Measurements from ENCODE around the gene CIDEA. TPM values are rescaled to one million over a fixed set of nuclear protein-coding genes. Genes with fewer than 3 reads are reported as not detected.
A peak's percentile ranks its signal among the peaks of the same experiment; 100 is the strongest.

CIDEA gene
- total RNA-seq, 1 experiment from 2014 or later: not detected

GRCh38 chr18:12313530-12314245 lies 59.5 kb downstream of the CIDEA start:
- H3K27ac ChIP-seq (ENCODE audit: low read length): no peak overlapping the region
- no peak overlapping the region for H3K9ac ChIP-seq (ENCODE audit: low read length)
- no peaks in the 10 kb centered on the region for H3K36me3 ChIP-seq (ENCODE audit: insufficient read depth, low read length)
- peaks cover 9% of the 10 kb centered on the region for H3K9me3 ChIP-seq (ENCODE audit: low read length)
- no peaks in the 10 kb centered on the region for H3K27me3 ChIP-seq (ENCODE audit: low read length)
- no peaks in the 10 kb centered on the region for H4K20me1 ChIP-seq (ENCODE audit: insufficient read depth, low read depth, low read length)
- no peak overlapping the region for H3K4me2 ChIP-seq (ENCODE audit: low read depth, low read length, poor library complexity, severe bottlenecking)
- H2AFZ ChIP-seq (ENCODE audit: low read length): no peak overlapping the region
- H3K9me2 ChIP-seq (replicated peaks; ENCODE audit: insufficient read depth, low read length): no peaks in the 10 kb centered on the region
- no peak overlapping the region for H3K4me3 ChIP-seq (ENCODE audit: low read length)
- no peaks in the 10 kb centered on the region for H3K79me2 ChIP-seq (ENCODE audit: low read length)
- peaks cover 8% of the 10 kb centered on the region for H3K4me1 ChIP-seq (ENCODE audit: low read length)
- no peak for DNase-seq

DNA sequence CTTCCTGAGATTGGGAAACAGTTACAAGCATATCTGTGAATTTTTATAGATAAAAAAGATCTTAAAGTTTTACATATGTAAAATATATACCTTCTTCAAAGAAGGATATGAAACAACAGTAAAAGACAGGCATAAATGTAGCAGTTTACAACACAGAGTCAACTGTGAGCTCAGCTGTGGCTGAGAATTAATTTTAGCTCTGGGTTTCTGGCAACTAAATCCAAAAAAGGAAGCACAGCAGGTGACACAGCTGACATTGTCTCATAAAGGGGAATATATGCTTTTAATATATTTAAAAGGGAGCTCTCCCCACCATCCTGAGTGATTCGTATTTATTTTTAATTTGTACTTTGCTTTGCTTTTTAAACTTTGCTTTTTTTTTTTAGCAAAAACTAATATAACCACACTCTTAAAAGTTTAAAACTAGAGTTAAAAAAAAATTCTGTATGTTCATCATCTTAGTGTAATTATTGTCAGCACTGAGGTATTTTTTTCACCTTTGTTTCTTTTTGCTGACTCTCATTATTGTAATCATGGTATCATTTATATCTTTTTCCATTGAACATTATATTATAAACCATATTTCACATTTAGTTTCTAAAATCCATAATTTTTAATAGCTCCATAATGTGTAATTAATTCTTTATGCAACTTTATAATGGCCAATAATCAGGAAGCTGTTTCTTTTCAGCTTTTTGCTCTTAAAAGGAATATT lies 60.6 kb downstream of the CIDEA start:
- Histone ChIP-seq H3K9me2 (replicated peaks; ENCODE audit: insufficient read depth, low read length) (no peaks in the 10 kb centered on the region), H4K20me1 (ENCODE audit: insufficient read depth, low read depth, low read length) (no peaks in the 10 kb centered on the region), H3K4me1 (ENCODE audit: low read length) (peaks cover 8% of the 10 kb centered on the region), H3K9ac (ENCODE audit: low read length) (no peak overlapping the region), H3K9me3 (ENCODE audit: low read length) (peaks cover 9% of the 10 kb centered on the region), H3K27me3 (ENCODE audit: low read length) (no peaks in the 10 kb centered on the region), H3K27ac (ENCODE audit: low read length) (no peak overlapping the region), H3K4me2 (ENCODE audit: low read depth, low read length, poor library complexity, severe bottlenecking) (no peak overlapping the region), H3K36me3 (ENCODE audit: insufficient read depth, low read length) (no peaks in the 10 kb centered on the region), H3K4me3 (ENCODE audit: low read length) (no peak overlapping the region), H2AFZ (ENCODE audit: low read length) (no peak overlapping the region), H3K79me2 (ENCODE audit: low read length) (no peaks in the 10 kb centered on the region)
- DNase-seq: no peak

DNA sequence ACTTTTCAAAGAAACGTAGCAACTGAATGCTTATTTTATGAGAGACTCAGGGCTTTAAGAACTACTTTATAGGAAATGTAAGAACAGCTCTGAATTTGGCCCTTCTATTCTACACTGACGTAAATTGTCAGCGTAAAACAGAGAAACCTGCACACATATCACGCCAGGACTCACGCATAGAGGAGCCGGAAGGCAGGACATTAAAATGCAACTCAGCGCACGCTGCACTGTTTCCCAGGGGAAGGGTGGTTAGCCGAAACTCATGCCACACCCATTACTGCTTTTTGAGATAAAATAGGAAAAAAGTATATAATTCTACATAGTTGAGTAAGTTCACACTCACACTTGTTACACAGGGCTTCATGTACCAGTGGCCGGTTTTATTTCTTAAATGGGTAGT lies 61.3 kb downstream of the CIDEA start:
- no peaks in the 10 kb centered on the region for H3K9me2 ChIP-seq (replicated peaks; ENCODE audit: insufficient read depth, low read length)
- no peaks in the 10 kb centered on the region for H4K20me1 ChIP-seq (ENCODE audit: insufficient read depth, low read depth, low read length)
- H3K27ac ChIP-seq (ENCODE audit: low read length): no peak overlapping the region
- no peaks in the 10 kb centered on the region for H3K27me3 ChIP-seq (ENCODE audit: low read length)
- H2AFZ ChIP-seq (ENCODE audit: low read length): no peak overlapping the region
- no peak overlapping the region for H3K4me3 ChIP-seq (ENCODE audit: low read length)
- no peaks in the 10 kb centered on the region for H3K36me3 ChIP-seq (ENCODE audit: insufficient read depth, low read length)
- H3K79me2 ChIP-seq (ENCODE audit: low read length): no peaks in the 10 kb centered on the region
- peaks cover 8% of the 10 kb centered on the region for H3K4me1 ChIP-seq (ENCODE audit: low read length)
- DNase-seq: no peak
- no peak overlapping the region for H3K9ac ChIP-seq (ENCODE audit: low read length)
- H3K9me3 ChIP-seq (ENCODE audit: low read length): peaks cover 9% of the 10 kb centered on the region
- no peak overlapping the region for H3K4me2 ChIP-seq (ENCODE audit: low read depth, low read length, poor library complexity, severe bottlenecking)

DNA sequence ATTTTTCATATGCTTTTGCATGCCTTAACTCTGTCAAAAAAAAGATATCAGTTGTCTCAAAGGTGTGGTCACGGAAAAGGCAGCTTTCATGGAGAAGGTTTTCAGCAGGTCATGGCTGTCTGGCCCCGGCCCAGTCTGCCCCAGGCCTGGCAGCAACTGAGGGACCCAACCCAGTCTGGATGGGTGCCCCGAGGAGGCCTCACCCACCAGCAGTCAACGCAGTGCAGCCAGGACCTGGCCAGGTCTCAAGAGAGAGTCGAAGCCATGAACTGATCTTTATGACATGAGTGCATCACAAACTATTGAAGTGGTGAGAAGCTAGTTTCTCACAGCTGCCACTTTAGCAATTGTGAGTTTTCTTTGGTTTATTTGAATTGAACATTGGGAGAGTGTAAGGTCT lies 61.8 kb downstream of the CIDEA start:
- no peak overlapping the region for H2AFZ ChIP-seq (ENCODE audit: low read length)
- H3K4me2 ChIP-seq (ENCODE audit: low read depth, low read length, poor library complexity, severe bottlenecking): no peak overlapping the region
- no peak overlapping the region for H3K4me3 ChIP-seq (ENCODE audit: low read length)
- H3K9ac ChIP-seq (ENCODE audit: low read length): no peak overlapping the region
- H3K27me3 ChIP-seq (ENCODE audit: low read length): no peaks in the 10 kb centered on the region
- H3K4me1 ChIP-seq (ENCODE audit: low read length): peaks cover 8% of the 10 kb centered on the region
- H3K79me2 ChIP-seq (ENCODE audit: low read length): no peaks in the 10 kb centered on the region
- 0 out of 2 replicates have a peak, but pooled peaks cover 3% of the 10 kb centered on the region for H4K20me1 ChIP-seq (ENCODE audit: insufficient read depth, low read depth, low read length)
- no peak for DNase-seq
- peaks cover 9% of the 10 kb centered on the region for H3K9me3 ChIP-seq (ENCODE audit: low read length)
- no peaks in the 10 kb centered on the region for H3K9me2 ChIP-seq (replicated peaks; ENCODE audit: insufficient read depth, low read length)
- H3K27ac ChIP-seq (ENCODE audit: low read length): no peak overlapping the region
- H3K36me3 ChIP-seq (ENCODE audit: insufficient read depth, low read length): no peaks in the 10 kb centered on the region

DNA sequence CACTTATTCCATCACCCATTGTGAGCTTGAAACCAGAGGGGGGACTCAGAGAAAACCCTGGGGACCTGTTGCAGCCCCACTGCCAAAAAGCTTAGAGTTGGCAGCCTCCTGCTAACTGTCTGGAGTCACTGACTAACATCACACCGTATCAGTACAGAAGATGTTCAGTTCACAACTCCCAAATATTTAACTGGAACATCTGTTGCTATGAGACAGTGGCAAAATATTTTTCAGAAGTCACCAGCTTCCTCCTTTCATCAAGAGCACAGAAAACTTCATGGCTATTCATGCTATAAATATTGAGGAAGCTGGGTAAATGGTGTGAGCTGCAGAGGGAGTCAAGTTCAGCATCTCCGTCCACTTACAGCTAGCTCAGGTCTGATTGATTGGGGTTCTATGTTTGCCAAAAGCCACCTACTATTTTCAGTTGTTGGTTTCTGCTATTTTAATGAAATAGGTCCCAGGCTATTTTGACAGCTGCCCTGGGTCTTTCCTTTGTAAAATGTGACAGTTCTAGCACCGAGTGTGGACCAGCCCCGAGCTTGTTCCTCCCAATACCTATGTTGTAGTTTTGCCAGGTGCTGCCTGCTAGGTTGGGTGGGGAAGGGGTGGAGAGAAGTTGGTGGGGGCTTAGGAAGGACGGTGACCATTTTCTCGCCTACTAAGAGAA lies 63.6 kb downstream of the CIDEA start:
- Histone ChIP-seq H3K36me3 (ENCODE audit: insufficient read depth, low read length) (no peaks in the 10 kb centered on the region), H3K9me2 (replicated peaks; ENCODE audit: insufficient read depth, low read length) (no peaks in the 10 kb centered on the region), H3K9me3 (ENCODE audit: low read length) (no peaks in the 10 kb centered on the region), H2AFZ (ENCODE audit: low read length) (no peak overlapping the region), H4K20me1 (ENCODE audit: insufficient read depth, low read depth, low read length) (0 out of 2 replicates have a peak, but pooled peaks cover 4% of the 10 kb centered on the region), H3K9ac (ENCODE audit: low read length) (no peak overlapping the region), H3K27ac (ENCODE audit: low read length) (no peak overlapping the region), H3K4me2 (ENCODE audit: low read depth, low read length, poor library complexity, severe bottlenecking) (no peak overlapping the region), H3K4me1 (ENCODE audit: low read length) (peaks cover 8% of the 10 kb centered on the region), H3K27me3 (ENCODE audit: low read length) (no peaks in the 10 kb centered on the region), H3K79me2 (ENCODE audit: low read length) (no peaks in the 10 kb centered on the region), H3K4me3 (ENCODE audit: low read length) (no peak overlapping the region)
- peak; percentile 46 for DNase-seq

- Histone ChIP-seq H3K9ac (ENCODE audit: low read length) (no peak overlapping the region), H3K4me1 (ENCODE audit: low read length) (peaks cover 8% of the 10 kb centered on the region), H4K20me1 (ENCODE audit: insufficient read depth, low read depth, low read length) (0 out of 2 replicates have a peak, but pooled peaks cover 4% of the 10 kb centered on the region), H2AFZ (ENCODE audit: low read length) (no peak overlapping the region), H3K79me2 (ENCODE audit: low read length) (no peaks in the 10 kb centered on the region), H3K9me2 (replicated peaks; ENCODE audit: insufficient read depth, low read length) (no peaks in the 10 kb centered on the region), H3K4me3 (ENCODE audit: low read length) (no peak overlapping the region), H3K27me3 (ENCODE audit: low read length) (no peaks in the 10 kb centered on the region), H3K4me2 (ENCODE audit: low read depth, low read length, poor library complexity, severe bottlenecking) (no peak overlapping the region), H3K36me3 (ENCODE audit: insufficient read depth, low read length) (no peaks in the 10 kb centered on the region), H3K9me3 (ENCODE audit: low read length) (no peaks in the 10 kb centered on the region), H3K27ac (ENCODE audit: low read length) (no peak overlapping the region)
- no peak for DNase-seq
Observed at GRCh38 chr18:12318334-12318697, 64.2 kb downstream of the CIDEA start.

GRCh38 chr18:12318857-12319256 lies 64.7 kb downstream of the CIDEA start:
- no peak overlapping the region for H3K4me2 ChIP-seq (ENCODE audit: low read depth, low read length, poor library complexity, severe bottlenecking)
- no peak overlapping the region for H2AFZ ChIP-seq (ENCODE audit: low read length)
- DNase-seq: no peak
- H3K9me3 ChIP-seq (ENCODE audit: low read length): no peaks in the 10 kb centered on the region
- H3K27ac ChIP-seq (ENCODE audit: low read length): no peak overlapping the region
- H3K27me3 ChIP-seq (ENCODE audit: low read length): no peaks in the 10 kb centered on the region
- H3K9ac ChIP-seq (ENCODE audit: low read length): no peak overlapping the region
- no peaks in the 10 kb centered on the region for H3K36me3 ChIP-seq (ENCODE audit: insufficient read depth, low read length)
- no peak overlapping the region for H3K4me3 ChIP-seq (ENCODE audit: low read length)
- 0 out of 2 replicates have a peak, but pooled peaks cover 4% of the 10 kb centered on the region for H4K20me1 ChIP-seq (ENCODE audit: insufficient read depth, low read depth, low read length)
- H3K9me2 ChIP-seq (replicated peaks; ENCODE audit: insufficient read depth, low read length): no peaks in the 10 kb centered on the region
- H3K4me1 ChIP-seq (ENCODE audit: low read length): peaks cover 8% of the 10 kb centered on the region
- H3K79me2 ChIP-seq (ENCODE audit: low read length): no peaks in the 10 kb centered on the region

- Histone ChIP-seq H3K4me1 (ENCODE audit: low read length) (no peaks in the 10 kb centered on the region; the same call in 1 of the 2 replicates), H4K20me1 (ENCODE audit: insufficient read depth, low read depth, low read length) (peaks cover 8% of the 10 kb centered on the region; the same call in 1 of the 2 replicates), H3K4me2 (ENCODE audit: low read depth, low read length, poor library complexity, severe bottlenecking) (no peak overlapping the region), H2AFZ (ENCODE audit: low read length) (no peak overlapping the region), H3K4me3 (ENCODE audit: low read length) (no peak overlapping the region), H3K27me3 (ENCODE audit: low read length) (no peaks in the 10 kb centered on the region), H3K79me2 (ENCODE audit: low read length) (no peaks in the 10 kb centered on the region), H3K9me2 (replicated peaks; ENCODE audit: insufficient read depth, low read length) (no peaks in the 10 kb centered on the region), H3K36me3 (ENCODE audit: insufficient read depth, low read length) (peaks cover 7% of the 10 kb centered on the region; the same call in 1 of the 2 replicates), H3K27ac (ENCODE audit: low read length) (no peak overlapping the region), H3K9ac (ENCODE audit: low read length) (no peak overlapping the region), H3K9me3 (ENCODE audit: low read length) (no peaks in the 10 kb centered on the region)
- peak; percentile 50 for DNase-seq
Observed at GRCh38 chr18:12321333-12321732, 67.2 kb downstream of the CIDEA start.
